IMR-90 (cell line): Measurements from ENCODE around the gene UBXN11. TPM values are rescaled to one million over a fixed set of nuclear protein-coding genes. Genes with fewer than 3 reads are reported as not detected.

ENCODE experiments used
- ATAC-seq: fragments of 200-7000 bp; cut with Tn5 transposase; 2 replicates; pipeline ENCODE4 v1.9.1; 2020; ENCODE audit warnings: low read depth, mild to moderate bottlenecking, moderate library complexity
- BruUV-seq: library from RNA; stranded (reverse); fragments of 400-500 nt; replicated peaks from 2 replicates; lab custom pipeline; 2021; lab: Mats Ljungman, UMichigan
- CTCF ChIA-PET: fragments of 300-600 bp; formaldehyde crosslinking; extraction: SDS; loops from one replicate; lab custom pipeline; 2021; ENCODE audit warnings: antibody characterized with exemption; lab: Yijun Ruan, JAX
- POLR2A ChIA-PET: fragments of 300-600 bp; sonication (Branson Sonifier 250); formaldehyde crosslinking; loops from one replicate; lab custom pipeline; 2022; ENCODE audit warnings: antibody characterized with exemption; ENCODE audit not compliant: unreplicated experiment; lab: Charles Lee
- DNase-seq: peaks from one replicate; pipeline ENCODE4 v3.0.0; 2013
- H2AFZ ChIP-seq: replicated peaks from 2 replicates; pipeline ENCODE3; 2013; ENCODE audit warnings: low read length, mild to moderate bottlenecking; ENCODE audit not compliant: poor library complexity
- H2AK5ac ChIP-seq: 2 replicates; pipeline ENCODE4 v1.6.1; 2013; ENCODE audit warnings: low read depth, low read length, inconsistent platforms
- H2AK9ac ChIP-seq: replicated peaks from 2 replicates; pipeline ENCODE3; 2013; ENCODE audit warnings: mild to moderate bottlenecking, low read depth, low read length, moderate library complexity; ENCODE audit not compliant: poor library complexity
- H2BK120ac ChIP-seq: 2 replicates; pipeline ENCODE4 v1.6.1; 2013; ENCODE audit warnings: low read depth, low read length, inconsistent platforms
- H2BK15ac ChIP-seq: 3 replicates; pipeline ENCODE4 v1.6.1; 2013; ENCODE audit warnings: low read depth, low read length, inconsistent platforms
- H2BK20ac ChIP-seq: 2 replicates; pipeline ENCODE4 v1.6.1; 2013; ENCODE audit warnings: low read depth, mild to moderate bottlenecking, inconsistent platforms, low read length, moderate library complexity
- H2BK5ac ChIP-seq: 2 replicates; pipeline ENCODE4 v1.6.1; 2013; ENCODE audit warnings: mild to moderate bottlenecking, low read depth, low read length, inconsistent platforms; ENCODE audit not compliant: poor library complexity, severe bottlenecking
- H3K14ac ChIP-seq: replicated peaks from 2 replicates; pipeline ENCODE4 v1.6.1; 2013; ENCODE audit warnings: low read depth, low read length, inconsistent platforms
- H3K18ac ChIP-seq: 2 replicates; pipeline ENCODE4 v1.6.1; 2013; ENCODE audit warnings: low read depth, low read length, control low read depth
- H3K23ac ChIP-seq: 2 replicates; pipeline ENCODE4 v1.6.1; 2013; ENCODE audit warnings: low read depth, low read length, inconsistent platforms
- H3K27ac ChIP-seq: 2 replicates; pipeline ENCODE4 v1.5.1; 2013; ENCODE audit warnings: mild to moderate bottlenecking, control low read depth, low read length; ENCODE audit not compliant: insufficient read depth
- H3K27me3 ChIP-seq: 2 replicates; pipeline ENCODE4 v1.6.1; 2013; ENCODE audit warnings: low read length; ENCODE audit not compliant: control insufficient read depth, insufficient read depth
- H3K36me3 ChIP-seq: 2 replicates; pipeline ENCODE4 v1.6.1; 2013; ENCODE audit warnings: low read length, mixed read lengths; ENCODE audit not compliant: control insufficient read depth, insufficient read depth
- H3K4ac ChIP-seq: 2 replicates; pipeline ENCODE4 v1.6.1; 2013; ENCODE audit warnings: low read depth, low read length, inconsistent platforms
- H3K4me1 ChIP-seq: 2 replicates; pipeline ENCODE4 v1.6.1; 2013; ENCODE audit warnings: low read length, mixed read lengths; ENCODE audit not compliant: control insufficient read depth, insufficient read depth
- H3K4me2 ChIP-seq: 2 replicates; pipeline ENCODE4 v1.6.1; 2013; ENCODE audit warnings: low read depth, mild to moderate bottlenecking, control low read depth, low read length, moderate library complexity
- H3K4me3 ChIP-seq: 2 replicates; pipeline ENCODE4 v1.5.1; 2013; ENCODE audit warnings: low read depth, mild to moderate bottlenecking, control low read depth, low read length, moderate library complexity; ENCODE audit not compliant: insufficient read depth
- H3K56ac ChIP-seq: 2 replicates; pipeline ENCODE4 v1.6.1; 2013; ENCODE audit warnings: low read length, inconsistent platforms; ENCODE audit not compliant: insufficient read depth; ENCODE audit errors: extremely low read depth
- H3K79me1 ChIP-seq, 2 experiments: 2 replicates each; pipeline ENCODE4 v1.6.1; 2013; ENCODE audit warnings: low read length in 2 of 2, inconsistent platforms in 1 of 2, low read depth in 1 of 2
- H3K9ac ChIP-seq: 2 replicates; pipeline ENCODE4 v1.6.1; 2013; ENCODE audit warnings: low read depth, low read length, control low read depth
- H3K9me1 ChIP-seq: 2 replicates; pipeline ENCODE4 v1.6.1; 2013; ENCODE audit warnings: low read length, inconsistent platforms; ENCODE audit not compliant: insufficient read depth
- H3K9me3 ChIP-seq: 2 replicates; pipeline ENCODE4 v1.6.1; 2013; ENCODE audit warnings: low read length; ENCODE audit not compliant: control insufficient read depth, insufficient read depth
- H4K20me1 ChIP-seq: 2 replicates; pipeline ENCODE4 v1.6.1; 2013; ENCODE audit warnings: low read length, inconsistent platforms; ENCODE audit not compliant: insufficient read depth
- H4K5ac ChIP-seq: 2 replicates; pipeline ENCODE4 v1.6.1; 2013; ENCODE audit warnings: mild to moderate bottlenecking, low read depth, low read length, control low read depth
- H4K8ac ChIP-seq, 2 experiments: 2 replicates each; pipeline ENCODE4 v1.6.1; 2013; ENCODE audit warnings: low read depth in 2 of 2, low read length in 2 of 2, control low read depth in 1 of 2, inconsistent platforms in 1 of 2
- H4K91ac ChIP-seq: 2 replicates; pipeline ENCODE4 v1.6.1; 2013; ENCODE audit warnings: low read depth, low read length, inconsistent platforms; ENCODE audit not compliant: insufficient read depth
- BHLHE40 ChIP-seq: fragments of 150-350 bp; IDR thresholded peaks from 2 replicates; pipeline ENCODE4 v1.6.1; 2016; ENCODE audit warnings: mild to moderate bottlenecking, low read depth, low read length
- CEBPB ChIP-seq: IDR thresholded peaks from 2 replicates; pipeline ENCODE4 v1.6.1; 2012; ENCODE audit warnings: low read depth, low read length, improper control_type of control experiment
- CHD1 ChIP-seq: IDR thresholded peaks from 2 replicates; pipeline ENCODE4 v1.6.1; 2012; ENCODE audit warnings: low read depth, low read length, improper control_type of control experiment
- FOS ChIP-seq: fragments of 150-350 bp; IDR thresholded peaks from 2 replicates; pipeline ENCODE4 v1.6.1; 2016; ENCODE audit warnings: low read depth, low read length
- MAFK ChIP-seq: IDR thresholded peaks from 2 replicates; pipeline ENCODE4 v1.6.1; 2012; ENCODE audit warnings: low read depth, low read length, improper control_type of control experiment
- MAZ ChIP-seq: IDR thresholded peaks from 2 replicates; pipeline ENCODE4 v1.6.1; 2012; ENCODE audit warnings: low read depth, mild to moderate bottlenecking, low read length, improper control_type of control experiment, moderate library complexity, borderline replicate concordance
- MXI1 ChIP-seq: IDR thresholded peaks from 2 replicates; pipeline ENCODE4 v1.6.1; 2012; ENCODE audit warnings: low read depth, mild to moderate bottlenecking, low read length, moderate library complexity, borderline replicate concordance
- NFE2L2 ChIP-seq: fragments of 150-350 bp; IDR thresholded peaks from 2 replicates; pipeline ENCODE4 v1.6.1; 2016; ENCODE audit warnings: low read depth, mild to moderate bottlenecking, low read length
- POLR2A ChIP-seq: IDR thresholded peaks from 2 replicates; pipeline ENCODE4 v1.6.1; 2012; ENCODE audit warnings: mild to moderate bottlenecking, low read depth, low read length
- RAD21 ChIP-seq: IDR thresholded peaks from 2 replicates; pipeline ENCODE4 v1.6.1; 2012; ENCODE audit warnings: low read length, improper control_type of control experiment
- RCOR1 ChIP-seq: IDR thresholded peaks from 2 replicates; pipeline ENCODE4 v1.6.1; 2012; ENCODE audit warnings: mild to moderate bottlenecking, low read length, improper control_type of control experiment; ENCODE audit not compliant: insufficient replicate concordance
- RFX5 ChIP-seq: IDR thresholded peaks from 2 replicates; pipeline ENCODE4 v1.8.0; 2012; ENCODE audit warnings: low read depth, mild to moderate bottlenecking, low read length, moderate library complexity
- SMC3 ChIP-seq: fragments of 150-350 bp; IDR thresholded peaks from 2 replicates; pipeline ENCODE4 v1.6.1; 2016; ENCODE audit warnings: low read depth, mild to moderate bottlenecking, antibody characterized with exemption, low read length, moderate library complexity
- WGBS, 2 experiments: methylation state at CpG; one replicate each; pipeline versions ENCODE4 v1.1.5 to v1.1.7; 2013; ENCODE audit warnings: missing lambda C conversion rate in 2 of 2; ENCODE audit not compliant: insufficient read length in 1 of 2; ENCODE audit errors: extremely low coverage in 2 of 2; 5-methylcytosine and 5-hydroxymethylcytosine counted together
- dilution Hi-C: fragments of 300-500 bp; cut with HindIII; formaldehyde crosslinking; loops from one replicate; pipeline ENCODE4 v1.14.3; 2018; ENCODE audit warnings: low sequenced_read_pairs; ENCODE audit not compliant: unreplicated experiment
- in situ Hi-C: fragments of 300-500 bp; cut with MboI; formaldehyde crosslinking; loops from 3 replicates; pipeline ENCODE4 v1.14.3; 2019; ENCODE audit warnings: low sequenced_read_pairs, inconsistent platforms, mixed read lengths
- intact Hi-C: fragments of 100-400 bp; cut with micrococcal nuclease; formaldehyde crosslinking; loops from 2 replicates; pipeline ENCODE4 v1.10.0; 2022
- polyA plus RNA-seq, 3 experiments: library from polyadenylated mRNA; depleted of rRNA; stranded (reverse); fragments of >200 nt; gene quantifications; 2 replicates each; pipeline ENCODE4 v1.2.3, GENCODE V29; 2012; ENCODE audit warnings: low replicate concordance in 1 of 3
- total RNA-seq: library from RNA; depleted of rRNA; stranded (reverse); fragments of >200 nt; gene quantifications from 2 replicates; pipeline ENCODE4 v1.2.3, GENCODE V29; 2012
- TF ChIP-seq, protein P1 (sequence below): fragments of 150-350 bp; IDR thresholded peaks from 2 replicates; pipeline ENCODE4 v1.6.1; 2016; ENCODE audit warnings: low read depth, mild to moderate bottlenecking, low read length, moderate library complexity, borderline replicate concordance
- TF ChIP-seq, protein P2 (sequence below): conservative IDR thresholded peaks from 2 replicates; pipeline ENCODE4 v1.5.1; 2012; ENCODE audit warnings: mild to moderate bottlenecking, low read depth, low read length, improper control_type of control experiment
- TF ChIP-seq, protein P3 (sequence below): fragments of 150-350 bp; IDR thresholded peaks from 2 replicates; pipeline ENCODE4 v1.6.1; 2017; ENCODE audit warnings: mild to moderate bottlenecking, antibody characterized with exemption, low read length, low read depth

The UBXN11 gene
- total and polyA plus RNA-seq, 2 of the 4 experiments (the other 2 are of a cell fraction) = 5.2 to 17.0 TPM

DNA sequence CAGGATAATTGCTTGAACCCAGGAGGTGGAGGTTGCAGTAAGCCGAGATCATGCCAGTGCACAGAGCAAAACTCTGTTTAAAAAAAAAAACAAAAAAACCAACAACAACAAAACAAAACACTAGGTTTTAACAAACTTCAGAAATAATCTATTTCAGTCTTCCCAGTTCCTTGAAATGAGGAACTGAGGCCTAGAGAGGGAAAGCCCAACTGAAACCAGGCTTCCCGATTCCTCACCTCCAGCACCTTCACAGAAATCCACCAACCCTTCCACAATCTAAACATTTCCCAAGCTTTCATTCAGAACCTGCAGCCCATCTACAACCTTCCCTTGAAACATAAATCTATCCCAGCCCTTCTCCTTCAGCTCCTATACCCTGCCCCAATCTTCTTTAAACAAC, 10.7 kb upstream of the UBXN11 start:
- Histone ChIP-seq H4K5ac (no peak overlapping the region), H3K4me3 (no peak overlapping the region), H2AK5ac (no peak overlapping the region), H3K36me3 (no peaks in the 10 kb centered on the region), H2AK9ac (no peak overlapping the region), H3K56ac (no peak overlapping the region), H3K9me3 (no peaks in the 10 kb centered on the region), H3K27me3 (peaks cover 4% of the 10 kb centered on the region; the same call in 1 of the 2 replicates), H3K4me1 (peaks cover 5% of the 10 kb centered on the region), H3K18ac (no peak overlapping the region), H4K91ac (no peak overlapping the region), H3K9me1 (no peaks in the 10 kb centered on the region), H3K27ac (no peak overlapping the region), H4K8ac (no peak overlapping the region), H2BK20ac (no peak overlapping the region), H2BK5ac (no peak overlapping the region), H2BK15ac (no peak overlapping the region), H3K9ac (no peak overlapping the region), H4K20me1 (no peaks in the 10 kb centered on the region), H2BK120ac (no peak overlapping the region), H3K79me1 (no peaks in the 10 kb centered on the region), H3K23ac (no peak overlapping the region), H3K14ac (no peak overlapping the region), H2AFZ (no peak overlapping the region), H3K4me2 (no peak overlapping the region), H3K4ac (no peak overlapping the region)
- dilution Hi-C loops (no loop called here), intact Hi-C loops (no loop called here), in situ Hi-C loops (no loop called here)
- POLR2A ChIA-PET = no interaction called here
- ATAC-seq (no peak), DNase-seq (no peak)
- BruUV-seq = no TSS peak
- TF ChIP-seq, protein P1, sequence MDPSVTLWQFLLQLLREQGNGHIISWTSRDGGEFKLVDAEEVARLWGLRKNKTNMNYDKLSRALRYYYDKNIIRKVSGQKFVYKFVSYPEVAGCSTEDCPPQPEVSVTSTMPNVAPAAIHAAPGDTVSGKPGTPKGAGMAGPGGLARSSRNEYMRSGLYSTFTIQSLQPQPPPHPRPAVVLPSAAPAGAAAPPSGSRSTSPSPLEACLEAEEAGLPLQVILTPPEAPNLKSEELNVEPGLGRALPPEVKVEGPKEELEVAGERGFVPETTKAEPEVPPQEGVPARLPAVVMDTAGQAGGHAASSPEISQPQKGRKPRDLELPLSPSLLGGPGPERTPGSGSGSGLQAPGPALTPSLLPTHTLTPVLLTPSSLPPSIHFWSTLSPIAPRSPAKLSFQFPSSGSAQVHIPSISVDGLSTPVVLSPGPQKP = no peak
- no peak for TF ChIP-seq MAFK
- no peak for TF ChIP-seq MXI1
- no peak for TF ChIP-seq FOS
- TF ChIP-seq RFX5 = no peak
- TF ChIP-seq RAD21 = no peak
- TF ChIP-seq CHD1 = no peak
- TF ChIP-seq BHLHE40 = no peak
- no peak for TF ChIP-seq RCOR1
- no peak for TF ChIP-seq MAZ
- no peak for TF ChIP-seq SMC3
- TF ChIP-seq, protein P2, sequence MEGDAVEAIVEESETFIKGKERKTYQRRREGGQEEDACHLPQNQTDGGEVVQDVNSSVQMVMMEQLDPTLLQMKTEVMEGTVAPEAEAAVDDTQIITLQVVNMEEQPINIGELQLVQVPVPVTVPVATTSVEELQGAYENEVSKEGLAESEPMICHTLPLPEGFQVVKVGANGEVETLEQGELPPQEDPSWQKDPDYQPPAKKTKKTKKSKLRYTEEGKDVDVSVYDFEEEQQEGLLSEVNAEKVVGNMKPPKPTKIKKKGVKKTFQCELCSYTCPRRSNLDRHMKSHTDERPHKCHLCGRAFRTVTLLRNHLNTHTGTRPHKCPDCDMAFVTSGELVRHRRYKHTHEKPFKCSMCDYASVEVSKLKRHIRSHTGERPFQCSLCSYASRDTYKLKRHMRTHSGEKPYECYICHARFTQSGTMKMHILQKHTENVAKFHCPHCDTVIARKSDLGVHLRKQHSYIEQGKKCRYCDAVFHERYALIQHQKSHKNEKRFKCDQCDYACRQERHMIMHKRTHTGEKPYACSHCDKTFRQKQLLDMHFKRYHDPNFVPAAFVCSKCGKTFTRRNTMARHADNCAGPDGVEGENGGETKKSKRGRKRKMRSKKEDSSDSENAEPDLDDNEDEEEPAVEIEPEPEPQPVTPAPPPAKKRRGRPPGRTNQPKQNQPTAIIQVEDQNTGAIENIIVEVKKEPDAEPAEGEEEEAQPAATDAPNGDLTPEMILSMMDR = no peak
- TF ChIP-seq, protein P3, sequence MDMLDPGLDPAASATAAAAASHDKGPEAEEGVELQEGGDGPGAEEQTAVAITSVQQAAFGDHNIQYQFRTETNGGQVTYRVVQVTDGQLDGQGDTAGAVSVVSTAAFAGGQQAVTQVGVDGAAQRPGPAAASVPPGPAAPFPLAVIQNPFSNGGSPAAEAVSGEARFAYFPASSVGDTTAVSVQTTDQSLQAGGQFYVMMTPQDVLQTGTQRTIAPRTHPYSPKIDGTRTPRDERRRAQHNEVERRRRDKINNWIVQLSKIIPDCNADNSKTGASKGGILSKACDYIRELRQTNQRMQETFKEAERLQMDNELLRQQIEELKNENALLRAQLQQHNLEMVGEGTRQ = no peak
- no peak for TF ChIP-seq POLR2A
- TF ChIP-seq NFE2L2 = no peak
- TF ChIP-seq CEBPB = no peak
- WGBS, 2 experiments = no CpG with 5 or more reads among the region's 2 CpGs
- CTCF ChIA-PET = interaction anchor here (0.6 to 1.9 kb wide), 2 partner anchors 38 to 100 kb away, joined by 3 to 5 read pairs; no protein-coding TSS in a partner anchor
